DOHH2 (cell line): Measurements from ENCODE around the gene RBCK1.

Experiments used
- H3F3A ChIP-seq: fragments of 200-600 bp; sonication (generic), shearing (Covaris generic); 2 replicates; pipeline ENCODE4 v1.6.0; 2016; ENCODE audit warnings: antibody characterized with exemption, mild to moderate bottlenecking; ENCODE audit not compliant: control insufficient read depth, insufficient read depth
- H3K27ac ChIP-seq: fragments of 200-600 bp; sonication (generic); 2 replicates; pipeline ENCODE4 v1.5.1; 2014; ENCODE audit warnings: low read depth, mild to moderate bottlenecking, low read length, moderate library complexity
- H3K27me3 ChIP-seq: fragments of 200-600 bp; sonication (generic); 2 replicates; pipeline ENCODE4 v1.6.1; 2014; ENCODE audit warnings: mild to moderate bottlenecking, low read length, mixed read lengths; ENCODE audit not compliant: control insufficient read depth
- H3K36me3 ChIP-seq: fragments of 200-600 bp; sonication (generic); 2 replicates; pipeline ENCODE4 v1.6.1; 2014; ENCODE audit warnings: mild to moderate bottlenecking, low read length, moderate library complexity, mixed read lengths; ENCODE audit not compliant: control insufficient read depth
- H3K4me1 ChIP-seq: fragments of 200-600 bp; sonication (generic); 2 replicates; pipeline ENCODE4 v1.6.1; 2014; ENCODE audit warnings: mild to moderate bottlenecking, low read length, mixed read lengths; ENCODE audit not compliant: control insufficient read depth
- H3K4me2 ChIP-seq: fragments of 200-600 bp; sonication (generic); 2 replicates; pipeline ENCODE4 v1.6.0; 2014; ENCODE audit warnings: mild to moderate bottlenecking, low read length, moderate library complexity
- H3K4me3 ChIP-seq: fragments of 200-600 bp; sonication (generic); 2 replicates; pipeline ENCODE4 v1.5.1; 2014; ENCODE audit warnings: mild to moderate bottlenecking, low read length, mixed read lengths
- H3K79me2 ChIP-seq: fragments of 200-600 bp; sonication (generic); 2 replicates; pipeline ENCODE4 v1.6.1; 2014; ENCODE audit warnings: mild to moderate bottlenecking, low read length, mixed read lengths; ENCODE audit not compliant: control insufficient read depth
- H3K9me2 ChIP-seq: fragments of 200-600 bp; sonication (generic); replicated peaks from 2 replicates; pipeline ENCODE4 v1.6.1; 2014; ENCODE audit warnings: mild to moderate bottlenecking, low read length, mixed read lengths; ENCODE audit not compliant: control insufficient read depth
- H3K9me3 ChIP-seq: fragments of 200-600 bp; sonication (generic); 2 replicates; pipeline ENCODE4 v1.6.1; 2014; ENCODE audit warnings: antibody characterized with exemption, low read length, mixed read lengths; ENCODE audit not compliant: control insufficient read depth, insufficient read depth
- H4K20me1 ChIP-seq: fragments of 200-600 bp; sonication (generic); 2 replicates; pipeline ENCODE4 v1.6.0; 2014; ENCODE audit warnings: low read depth, mild to moderate bottlenecking, antibody characterized with exemption, low read length, moderate library complexity; ENCODE audit not compliant: control insufficient read depth, insufficient read depth
- EZH2phosphoT487 ChIP-seq: fragments of 200-600 bp; sonication (generic); IDR thresholded peaks from 2 replicates; pipeline ENCODE4 v1.6.1; 2017; ENCODE audit warnings: borderline replicate concordance, mild to moderate bottlenecking, antibody characterized with exemption, low read length, moderate library complexity, mixed read lengths
- TF ChIP-seq, protein P1 (sequence below): fragments of 200-600 bp; sonication (generic); IDR thresholded peaks from one replicate; pipeline ENCODE4 v1.5.1; 2014; ENCODE audit warnings: antibody characterized with exemption, mild to moderate bottlenecking, low read depth, low read length; ENCODE audit not compliant: poor library complexity, severe bottlenecking

Gene RBCK1

DNA sequence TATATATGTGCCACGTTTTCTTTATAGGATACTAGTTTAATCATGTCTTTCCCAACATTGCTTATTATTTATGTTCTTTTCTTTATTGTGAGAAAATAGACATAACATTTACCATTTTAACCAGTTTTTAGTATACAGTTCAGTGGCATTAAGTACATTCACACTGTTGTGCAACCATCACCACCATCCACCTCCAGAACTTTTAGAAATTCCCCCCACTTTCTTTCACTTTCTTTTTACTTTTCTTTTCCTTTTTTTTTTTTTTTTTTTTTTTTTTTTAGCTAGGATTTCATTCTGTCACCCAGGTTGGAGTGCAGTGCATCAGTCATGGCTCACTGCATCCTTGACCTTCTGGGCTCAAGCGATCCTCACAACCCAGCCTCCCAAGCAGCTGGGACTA lies 18.5 kb downstream of the RBCK1 start:
- no peak overlapping the region for H3K4me2 ChIP-seq
- no peak for TF ChIP-seq EZH2phosphoT487
- TF ChIP-seq, protein P1, sequence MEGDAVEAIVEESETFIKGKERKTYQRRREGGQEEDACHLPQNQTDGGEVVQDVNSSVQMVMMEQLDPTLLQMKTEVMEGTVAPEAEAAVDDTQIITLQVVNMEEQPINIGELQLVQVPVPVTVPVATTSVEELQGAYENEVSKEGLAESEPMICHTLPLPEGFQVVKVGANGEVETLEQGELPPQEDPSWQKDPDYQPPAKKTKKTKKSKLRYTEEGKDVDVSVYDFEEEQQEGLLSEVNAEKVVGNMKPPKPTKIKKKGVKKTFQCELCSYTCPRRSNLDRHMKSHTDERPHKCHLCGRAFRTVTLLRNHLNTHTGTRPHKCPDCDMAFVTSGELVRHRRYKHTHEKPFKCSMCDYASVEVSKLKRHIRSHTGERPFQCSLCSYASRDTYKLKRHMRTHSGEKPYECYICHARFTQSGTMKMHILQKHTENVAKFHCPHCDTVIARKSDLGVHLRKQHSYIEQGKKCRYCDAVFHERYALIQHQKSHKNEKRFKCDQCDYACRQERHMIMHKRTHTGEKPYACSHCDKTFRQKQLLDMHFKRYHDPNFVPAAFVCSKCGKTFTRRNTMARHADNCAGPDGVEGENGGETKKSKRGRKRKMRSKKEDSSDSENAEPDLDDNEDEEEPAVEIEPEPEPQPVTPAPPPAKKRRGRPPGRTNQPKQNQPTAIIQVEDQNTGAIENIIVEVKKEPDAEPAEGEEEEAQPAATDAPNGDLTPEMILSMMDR = no peak
- H3K9me2 ChIP-seq = no peaks in the 10 kb centered on the region
- no peaks in the 10 kb centered on the region; the same call in 1 of the 2 replicates for H4K20me1 ChIP-seq
- no peak overlapping the region for H3K27ac ChIP-seq
- H3F3A ChIP-seq = no peaks in the 10 kb centered on the region
- H3K79me2 ChIP-seq = no peaks in the 10 kb centered on the region
- no peaks in the 10 kb centered on the region for H3K9me3 ChIP-seq
- H3K36me3 ChIP-seq = no peaks in the 10 kb centered on the region
- no peaks in the 10 kb centered on the region for H3K27me3 ChIP-seq
- no peaks in the 10 kb centered on the region for H3K4me1 ChIP-seq
- no peak overlapping the region for H3K4me3 ChIP-seq

DNA sequence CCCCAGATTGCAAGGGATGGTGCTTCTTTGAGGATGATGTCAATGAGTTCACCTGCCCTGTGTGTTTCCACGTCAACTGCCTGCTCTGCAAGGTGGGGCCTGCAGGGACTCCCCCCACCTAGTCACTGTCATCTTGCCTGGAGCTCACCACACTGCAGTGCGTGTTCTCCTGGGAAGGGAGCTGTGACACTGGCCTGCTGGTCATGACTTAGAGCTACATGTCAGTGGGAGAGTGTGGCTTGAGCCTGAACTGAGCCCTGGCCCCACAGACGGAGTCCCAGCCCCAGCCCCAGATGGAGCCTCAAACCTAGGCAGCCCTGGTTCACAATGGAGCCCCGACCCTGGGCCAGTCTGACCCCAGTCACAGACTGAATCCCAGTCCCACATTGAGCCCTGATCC lies 19.3 kb downstream of the RBCK1 start:
- Histone ChIP-seq H3K4me3 (no peak overlapping the region), H3K79me2 (no peaks in the 10 kb centered on the region), H3K4me1 (no peaks in the 10 kb centered on the region), H3K4me2 (no peak overlapping the region), H3K9me3 (no peaks in the 10 kb centered on the region), H3K27ac (no peak overlapping the region), H3K36me3 (no peaks in the 10 kb centered on the region), H3K27me3 (no peaks in the 10 kb centered on the region), H3K9me2 (no peaks in the 10 kb centered on the region), H3F3A (no peaks in the 10 kb centered on the region), H4K20me1 (no peaks in the 10 kb centered on the region; the same call in 1 of the 2 replicates)
- no peak for TF ChIP-seq EZH2phosphoT487
- TF ChIP-seq, protein P1 = no peak

DNA sequence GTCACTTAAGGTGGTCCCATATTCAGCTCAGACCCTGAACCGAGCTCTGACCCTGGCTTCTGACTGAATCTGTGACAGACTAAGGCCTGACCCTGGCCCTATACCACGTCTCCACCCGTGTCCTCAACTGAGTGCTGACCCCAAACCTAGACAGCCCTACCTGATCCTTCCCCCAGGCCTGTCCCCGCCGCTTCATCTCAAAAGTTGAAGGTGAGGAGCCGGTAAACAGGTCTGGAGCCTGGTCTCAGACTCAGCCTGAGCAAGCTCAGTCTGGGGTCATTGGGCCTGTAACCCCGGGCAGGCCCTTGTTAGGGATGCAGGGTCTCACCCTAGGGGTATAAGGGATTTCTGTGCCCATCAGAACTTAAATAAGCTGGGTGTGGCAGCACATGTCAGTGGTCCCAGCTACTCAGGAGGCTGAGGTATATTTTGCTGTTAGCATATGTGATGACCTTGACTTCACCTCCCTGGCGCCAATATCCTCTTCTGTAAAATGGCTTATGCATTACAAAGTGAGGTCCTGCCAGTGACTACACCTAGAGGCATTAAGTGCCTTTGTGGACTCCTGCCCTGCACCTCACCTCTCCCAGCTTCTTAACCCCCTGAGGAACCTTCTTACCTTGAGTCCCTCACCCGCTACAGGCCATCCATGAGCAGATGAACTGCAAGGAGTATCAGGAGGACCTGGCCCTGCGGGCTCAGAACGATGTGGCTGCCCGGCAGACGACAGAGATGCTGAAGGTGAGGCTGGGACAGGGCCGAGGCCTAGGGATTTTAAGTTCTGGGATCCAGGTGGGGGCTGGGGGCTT lies 20.0 kb downstream of the RBCK1 start:
- TF ChIP-seq EZH2phosphoT487 = no peak
- TF ChIP-seq, protein P1 = no peak
- H3K4me2 ChIP-seq = no peak overlapping the region
- H3K27me3 ChIP-seq = no peaks in the 10 kb centered on the region
- no peaks in the 10 kb centered on the region for H3F3A ChIP-seq
- H3K27ac ChIP-seq = no peak overlapping the region
- H3K4me1 ChIP-seq = no peaks in the 10 kb centered on the region
- no peak overlapping the region for H3K4me3 ChIP-seq
- no peaks in the 10 kb centered on the region; the same call in 1 of the 2 replicates for H3K36me3 ChIP-seq
- no peaks in the 10 kb centered on the region for H3K9me2 ChIP-seq
- H3K79me2 ChIP-seq = no peaks in the 10 kb centered on the region
- H4K20me1 ChIP-seq = no peaks in the 10 kb centered on the region; the same call in 1 of the 2 replicates
- no peaks in the 10 kb centered on the region for H3K9me3 ChIP-seq
